ENCODE data around the gene PIEZO1. TPM values are rescaled to one million over a fixed set of nuclear protein-coding genes. Genes with fewer than 3 reads are reported as not detected.

Gene PIEZO1
- total RNA-seq, 1 experiment from 2014 or later: 71.1 TPM

DNA sequence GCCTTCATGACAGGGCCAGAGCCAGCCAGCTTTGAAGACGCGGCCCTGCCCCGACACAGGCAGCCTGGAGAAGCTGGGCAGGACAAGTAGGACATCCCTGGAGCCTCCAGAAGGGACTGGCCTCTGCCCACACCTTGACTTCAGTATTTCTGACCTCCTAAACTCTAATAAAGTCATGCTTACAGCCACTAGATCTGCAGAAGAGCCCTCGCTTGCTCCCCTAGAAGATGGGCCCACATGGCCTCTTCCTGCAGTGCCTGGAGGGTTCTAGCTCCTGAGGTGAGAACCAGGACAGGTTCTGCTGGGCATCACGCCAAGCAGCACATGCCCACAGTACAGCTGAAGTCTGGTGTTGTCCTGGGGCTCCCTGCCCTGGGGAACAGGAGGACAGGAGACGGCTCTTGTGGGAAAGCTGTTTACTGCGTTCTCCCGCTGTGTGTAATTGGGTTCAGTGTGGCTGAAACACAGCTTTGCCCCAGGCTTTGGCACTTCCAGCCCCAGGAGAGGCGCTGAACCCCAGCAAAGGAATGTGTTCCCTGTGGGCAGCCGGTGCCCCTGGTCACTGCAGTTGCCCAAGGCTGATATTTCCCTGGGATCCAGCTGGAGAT lies 24.2 kb upstream of the PIEZO1 start:
- peak overlapping the region in 1 of 3 experiments; percentile 90; a peak in 2 of 7 replicates for H3K27ac Mint-ChIP-seq
- no CpG with 5 or more reads among the region's 10 CpGs for WGBS (ENCODE audit: extremely low coverage, insufficient read length, low lambda C conversion rate)

More for the DNA sequence above, 24.2 kb upstream of the PIEZO1 start:
- H3K4me2 ChIP-seq (ENCODE audit: insufficient read depth, insufficient read length, low read length): no peak overlapping the region
- H3K79me1 ChIP-seq (ENCODE audit: insufficient read depth, low read depth, low read length, poor library complexity, severe bottlenecking): peaks cover 6% of the 10 kb centered on the region
- no peak overlapping the region for H3K56ac ChIP-seq (ENCODE audit: insufficient read length, low read depth, low read length)
- no peak overlapping the region for H2BK12ac ChIP-seq (ENCODE audit: insufficient read length, low read depth, low read length)
- no peak overlapping the region for H2BK15ac ChIP-seq (ENCODE audit: low read depth, low read length)
- no peak overlapping the region for H3K18ac ChIP-seq (ENCODE audit: insufficient read length, low read depth, low read length)
- no peak overlapping the region for H2BK120ac ChIP-seq (ENCODE audit: low read depth, low read length, poor library complexity, severe bottlenecking)
- H3K27ac ChIP-seq (ENCODE audit: insufficient read length, low read depth, low read length): no peak overlapping the region
- H3T11ph ChIP-seq (ENCODE audit: low read length): no peak overlapping the region
- no peaks in the 10 kb centered on the region; the same call in 1 of the 2 replicates for H3K27me3 Mint-ChIP-seq (ENCODE audit: low read depth)
- no peak overlapping the region for H4K5ac ChIP-seq (ENCODE audit: insufficient read length, low read depth, low read length)
- H3K36me3 Mint-ChIP-seq (ENCODE audit: insufficient read depth in 1 of 3, low read depth in 3 of 3): peaks cover 17 to 55% (median 54%) of the 10 kb centered on the region in 3 experiments; a peak in 6 of 7 replicates
- peaks cover 5% of the 10 kb centered on the region; the same call in 1 of the 2 replicates for H3K79me2 ChIP-seq (ENCODE audit: insufficient read depth, low read length)
- no peaks in the 10 kb centered on the region for H3K9me3 ChIP-seq (ENCODE audit: control insufficient read depth, low read depth, low read length)
- H3K9ac ChIP-seq (ENCODE audit: extremely low read depth, insufficient read length, low read length): no peak overlapping the region
- H4K20me1 ChIP-seq (ENCODE audit: control insufficient read depth, insufficient read depth, insufficient read length): peaks cover 3% of the 10 kb centered on the region
- H4K91ac ChIP-seq (ENCODE audit: insufficient read length, low read depth, low read length): no peak overlapping the region
- TF ChIP-seq, protein P1, sequence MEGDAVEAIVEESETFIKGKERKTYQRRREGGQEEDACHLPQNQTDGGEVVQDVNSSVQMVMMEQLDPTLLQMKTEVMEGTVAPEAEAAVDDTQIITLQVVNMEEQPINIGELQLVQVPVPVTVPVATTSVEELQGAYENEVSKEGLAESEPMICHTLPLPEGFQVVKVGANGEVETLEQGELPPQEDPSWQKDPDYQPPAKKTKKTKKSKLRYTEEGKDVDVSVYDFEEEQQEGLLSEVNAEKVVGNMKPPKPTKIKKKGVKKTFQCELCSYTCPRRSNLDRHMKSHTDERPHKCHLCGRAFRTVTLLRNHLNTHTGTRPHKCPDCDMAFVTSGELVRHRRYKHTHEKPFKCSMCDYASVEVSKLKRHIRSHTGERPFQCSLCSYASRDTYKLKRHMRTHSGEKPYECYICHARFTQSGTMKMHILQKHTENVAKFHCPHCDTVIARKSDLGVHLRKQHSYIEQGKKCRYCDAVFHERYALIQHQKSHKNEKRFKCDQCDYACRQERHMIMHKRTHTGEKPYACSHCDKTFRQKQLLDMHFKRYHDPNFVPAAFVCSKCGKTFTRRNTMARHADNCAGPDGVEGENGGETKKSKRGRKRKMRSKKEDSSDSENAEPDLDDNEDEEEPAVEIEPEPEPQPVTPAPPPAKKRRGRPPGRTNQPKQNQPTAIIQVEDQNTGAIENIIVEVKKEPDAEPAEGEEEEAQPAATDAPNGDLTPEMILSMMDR (conservative IDR thresholded peaks at IDR 0.05): no peak
- H3K4me1 Mint-ChIP-seq: peaks cover 6 to 10% of the 10 kb centered on the region in 2 experiments
- H3K4me3 Mint-ChIP-seq: peak overlapping the region; percentile 17 to 34; a peak in 2 of 5 replicates
- H3K23me2 ChIP-seq (ENCODE audit: insufficient read length, low read depth, low read length, poor library complexity, severe bottlenecking): peaks cover 19% of the 10 kb centered on the region
- H3K4ac ChIP-seq (ENCODE audit: low read depth, low read length): no peak overlapping the region
- no peak overlapping the region for H3K14ac ChIP-seq (ENCODE audit: insufficient read depth, low read length)
- H2BK20ac ChIP-seq (ENCODE audit: low read depth, low read length, poor library complexity, severe bottlenecking): no peak overlapping the region
- H3K9me3 Mint-ChIP-seq: no peaks in the 10 kb centered on the region
- H3K4me1 ChIP-seq (ENCODE audit: insufficient read depth, low read length): no peaks in the 10 kb centered on the region
- H3K23ac ChIP-seq (ENCODE audit: insufficient read length, low read depth, low read length): no peak overlapping the region
- no peak overlapping the region for H2AK5ac ChIP-seq (ENCODE audit: insufficient read length, low read length)
- H3K27me3 ChIP-seq (ENCODE audit: insufficient read depth, low read length): no peaks in the 10 kb centered on the region
- H2AFZ ChIP-seq (ENCODE audit: low read length): no peak overlapping the region
- no peak for DNase-seq
- no peak overlapping the region for H4K8ac ChIP-seq (replicated peaks; ENCODE audit: insufficient read length, low read depth, low read length)
- H2BK5ac ChIP-seq (ENCODE audit: insufficient read length, low read length): no peak overlapping the region
